ENCODE data around the gene KPTN. TPM values are rescaled to one million over a fixed set of nuclear protein-coding genes. Genes with fewer than 3 reads are reported as not detected.

Gene KPTN
- total and polyA plus RNA-seq, 2 of the 13 experiments (the other 11 are each of a cell fraction or from before 2014, with no cell fraction given) = 9.1 to 13.3 TPM

DNA sequence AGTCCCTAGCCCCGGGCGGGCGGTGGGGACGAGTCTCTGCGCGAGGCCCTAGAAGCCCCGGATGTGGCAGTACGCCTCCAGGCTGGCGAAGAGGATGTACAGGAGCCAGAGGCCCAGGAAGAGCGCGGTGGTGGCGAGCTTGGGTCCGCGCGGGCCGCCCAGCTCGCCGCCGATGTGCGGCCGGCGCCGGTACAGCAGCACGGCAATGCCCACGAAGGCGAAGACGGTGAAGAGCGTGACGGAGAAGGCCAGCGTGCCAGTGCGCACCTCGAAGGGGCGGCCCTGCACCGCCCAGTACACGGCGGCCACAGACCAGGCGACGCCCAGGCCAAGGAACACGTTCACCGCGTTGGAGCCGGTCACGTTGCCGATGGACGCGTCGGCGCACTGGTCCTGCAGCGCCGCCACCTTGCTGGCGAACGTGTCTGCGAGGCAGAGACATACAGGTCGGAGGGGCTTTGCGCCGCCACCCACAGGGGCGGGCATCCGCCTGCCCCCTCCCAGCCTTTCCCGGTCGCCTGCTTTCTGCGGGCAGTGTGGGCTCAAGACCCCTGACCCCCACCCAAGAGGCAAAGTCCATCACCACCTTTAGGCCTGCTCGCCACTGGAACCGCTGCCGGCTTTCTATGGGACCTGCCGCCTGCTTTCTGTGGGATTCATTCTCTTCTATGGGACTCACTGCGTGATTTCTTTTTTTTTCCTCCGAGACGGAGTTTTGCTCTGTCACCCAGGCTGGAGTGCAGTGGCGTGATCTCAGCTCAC is 53.8 kb downstream of the KPTN start (continued):
- peak; percentile 69 for TF ChIP-seq CTCF (CRISPR knock-in tag; IDR thresholded peaks at IDR 0.05)
- no peak for TF ChIP-seq FOXA1 (IDR thresholded peaks at IDR 0.05)
- TF ChIP-seq FOXA1 (CRISPR knock-in tag; IDR thresholded peaks at IDR 0.05) = 0 out of 2 replicates have a peak, but pooled peaks have one; percentile 4
- TF ChIP-seq TMF1 (CRISPR knock-in tag; IDR thresholded peaks at IDR 0.05; ENCODE audit: low read depth) = peak; percentile 63; the same call in 1 of the 2 replicates
- TF ChIP-seq RARA (CRISPR knock-in tag; IDR thresholded peaks at IDR 0.05) = 0 out of 2 replicates have a peak, but pooled peaks have one; percentile 26
- TF ChIP-seq, protein P1, sequence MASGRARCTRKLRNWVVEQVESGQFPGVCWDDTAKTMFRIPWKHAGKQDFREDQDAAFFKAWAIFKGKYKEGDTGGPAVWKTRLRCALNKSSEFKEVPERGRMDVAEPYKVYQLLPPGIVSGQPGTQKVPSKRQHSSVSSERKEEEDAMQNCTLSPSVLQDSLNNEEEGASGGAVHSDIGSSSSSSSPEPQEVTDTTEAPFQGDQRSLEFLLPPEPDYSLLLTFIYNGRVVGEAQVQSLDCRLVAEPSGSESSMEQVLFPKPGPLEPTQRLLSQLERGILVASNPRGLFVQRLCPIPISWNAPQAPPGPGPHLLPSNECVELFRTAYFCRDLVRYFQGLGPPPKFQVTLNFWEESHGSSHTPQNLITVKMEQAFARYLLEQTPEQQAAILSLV (CRISPR knock-in tag; IDR thresholded peaks at IDR 0.05; ENCODE audit: borderline replicate concordance) = 0 out of 2 replicates have a peak, but pooled peaks have one; percentile 27
- no peak for TF ChIP-seq FOSL1 (CRISPR knock-in tag; IDR thresholded peaks at IDR 0.05; ENCODE audit: borderline replicate concordance)
- TF ChIP-seq SAP130 (CRISPR knock-in tag; IDR thresholded peaks at IDR 0.05; ENCODE audit: low read depth) = peak; percentile 37
- TF ChIP-seq, protein P2, sequence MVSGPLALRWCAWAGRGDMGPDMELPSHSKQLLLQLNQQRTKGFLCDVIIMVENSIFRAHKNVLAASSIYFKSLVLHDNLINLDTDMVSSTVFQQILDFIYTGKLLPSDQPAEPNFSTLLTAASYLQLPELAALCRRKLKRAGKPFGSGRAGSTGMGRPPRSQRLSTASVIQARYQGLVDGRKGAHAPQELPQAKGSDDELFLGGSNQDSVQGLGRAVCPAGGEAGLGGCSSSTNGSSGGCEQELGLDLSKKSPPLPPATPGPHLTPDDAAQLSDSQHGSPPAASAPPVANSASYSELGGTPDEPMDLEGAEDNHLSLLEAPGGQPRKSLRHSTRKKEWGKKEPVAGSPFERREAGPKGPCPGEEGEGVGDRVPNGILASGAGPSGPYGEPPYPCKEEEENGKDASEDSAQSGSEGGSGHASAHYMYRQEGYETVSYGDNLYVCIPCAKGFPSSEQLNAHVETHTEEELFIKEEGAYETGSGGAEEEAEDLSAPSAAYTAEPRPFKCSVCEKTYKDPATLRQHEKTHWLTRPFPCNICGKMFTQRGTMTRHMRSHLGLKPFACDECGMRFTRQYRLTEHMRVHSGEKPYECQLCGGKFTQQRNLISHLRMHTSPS (CRISPR knock-in tag; IDR thresholded peaks at IDR 0.05; ENCODE audit: low read depth) = 0 out of 2 replicates have a peak, but pooled peaks have one; percentile 40
- 0 out of 2 replicates have a peak, but pooled peaks have one; percentile 58 for TF ChIP-seq EEA1 (CRISPR knock-in tag; IDR thresholded peaks at IDR 0.05; ENCODE audit: borderline replicate concordance)
- peak; percentile 70; the same call in 1 of the 2 replicates for TF ChIP-seq KDM3A (CRISPR knock-in tag; IDR thresholded peaks at IDR 0.05; ENCODE audit: low read depth)
- peak; percentile 21; the same call in 1 of the 2 replicates for TF ChIP-seq PATZ1 (CRISPR knock-in tag; IDR thresholded peaks at IDR 0.05)
- 0 out of 2 replicates have a peak, but pooled peaks have one; percentile 53 for TF ChIP-seq ZNF138 (CRISPR knock-in tag; IDR thresholded peaks at IDR 0.05; ENCODE audit: low read depth)
- TF ChIP-seq TRIM24 (CRISPR knock-in tag; IDR thresholded peaks at IDR 0.05) = no peak
- no peak for TF ChIP-seq ZNF3 (CRISPR knock-in tag; IDR thresholded peaks at IDR 0.05)
- no peak for TF ChIP-seq MTF1 (CRISPR knock-in tag; IDR thresholded peaks at IDR 0.05)
- 0 out of 2 replicates have a peak, but pooled peaks have one; percentile 21 for TF ChIP-seq FOXM1 (CRISPR knock-in tag; IDR thresholded peaks at IDR 0.05)
